PC-9 (cell line): ENCODE data around the gene NUP214.

Experiments
- EZH2 ChIP-seq: fragments of 200-600 bp; sonication (generic); IDR thresholded peaks from 2 replicates; pipeline ENCODE4 v1.8.0; 2017; ENCODE audit warnings: antibody characterized with exemption, low read depth
- TF ChIP-seq, protein P1 (sequence below): fragments of 200-600 bp; sonication (generic); conservative IDR thresholded peaks from 2 replicates; pipeline ENCODE4 v1.6.1; 2017; ENCODE audit warnings: mixed run types, antibody characterized with exemption, mild to moderate bottlenecking, moderate library complexity

DNA sequence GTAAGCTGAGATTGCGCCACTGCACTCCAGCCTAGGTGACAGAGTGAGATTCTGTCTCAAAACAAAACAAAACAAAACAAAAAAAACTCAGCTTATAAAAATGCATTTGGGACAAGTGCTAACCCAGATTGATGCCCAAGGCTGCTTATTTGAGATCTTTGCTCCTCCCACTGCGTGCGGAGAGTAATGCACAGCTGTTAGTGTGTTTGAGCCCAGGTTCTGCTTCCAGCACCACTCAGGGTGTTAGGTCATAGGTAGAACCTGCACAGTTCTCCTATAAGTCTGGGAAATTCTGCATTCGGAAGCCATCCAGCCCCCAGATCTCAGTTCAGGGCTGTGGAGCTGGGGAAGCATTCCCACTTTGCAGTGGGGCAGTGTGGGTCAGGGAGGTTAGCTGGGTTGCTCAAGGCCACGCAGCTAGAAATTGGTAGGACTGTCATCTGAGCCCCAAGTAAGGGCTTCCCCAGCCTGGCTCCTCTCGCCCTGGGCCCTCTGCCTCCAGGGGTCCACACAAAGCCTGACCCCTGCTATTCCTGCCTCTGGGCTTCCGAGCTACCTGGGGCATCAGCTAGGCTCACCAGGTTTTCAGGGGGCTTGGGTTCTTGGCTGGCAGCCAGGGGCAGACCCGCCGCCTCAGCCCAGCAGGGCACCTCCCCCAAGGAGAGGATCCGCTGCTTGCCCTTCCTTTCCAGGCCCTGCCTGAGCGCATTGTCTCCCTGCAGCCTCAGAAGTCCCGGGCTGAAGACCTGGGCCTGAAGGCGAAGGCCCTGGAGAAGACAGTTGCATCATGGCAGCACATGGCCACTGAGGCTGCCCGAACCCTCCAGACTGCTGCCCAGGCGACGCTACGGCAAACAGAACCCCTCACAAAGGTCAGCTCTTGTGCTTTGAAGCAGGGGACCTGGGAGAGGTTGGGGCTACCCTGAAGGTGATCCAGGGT, 46.7 kb upstream of the NUP214 start:
- TF ChIP-seq EZH2: no peak
- TF ChIP-seq, protein P1, sequence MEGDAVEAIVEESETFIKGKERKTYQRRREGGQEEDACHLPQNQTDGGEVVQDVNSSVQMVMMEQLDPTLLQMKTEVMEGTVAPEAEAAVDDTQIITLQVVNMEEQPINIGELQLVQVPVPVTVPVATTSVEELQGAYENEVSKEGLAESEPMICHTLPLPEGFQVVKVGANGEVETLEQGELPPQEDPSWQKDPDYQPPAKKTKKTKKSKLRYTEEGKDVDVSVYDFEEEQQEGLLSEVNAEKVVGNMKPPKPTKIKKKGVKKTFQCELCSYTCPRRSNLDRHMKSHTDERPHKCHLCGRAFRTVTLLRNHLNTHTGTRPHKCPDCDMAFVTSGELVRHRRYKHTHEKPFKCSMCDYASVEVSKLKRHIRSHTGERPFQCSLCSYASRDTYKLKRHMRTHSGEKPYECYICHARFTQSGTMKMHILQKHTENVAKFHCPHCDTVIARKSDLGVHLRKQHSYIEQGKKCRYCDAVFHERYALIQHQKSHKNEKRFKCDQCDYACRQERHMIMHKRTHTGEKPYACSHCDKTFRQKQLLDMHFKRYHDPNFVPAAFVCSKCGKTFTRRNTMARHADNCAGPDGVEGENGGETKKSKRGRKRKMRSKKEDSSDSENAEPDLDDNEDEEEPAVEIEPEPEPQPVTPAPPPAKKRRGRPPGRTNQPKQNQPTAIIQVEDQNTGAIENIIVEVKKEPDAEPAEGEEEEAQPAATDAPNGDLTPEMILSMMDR: no peak
